ENCODE measurements around the gene HIPK1. TPM values are rescaled to one million over a fixed set of nuclear protein-coding genes. Genes with fewer than 3 reads are reported as not detected.
A peak's percentile ranks its signal among the peaks of the same experiment; 100 is the strongest.

HIPK1 gene
- total and polyA plus RNA-seq, 2 of the 13 experiments (the other 11 are each of a cell fraction or from before 2014, with no cell fraction given), result 20.8 to 33.4 TPM

DNA sequence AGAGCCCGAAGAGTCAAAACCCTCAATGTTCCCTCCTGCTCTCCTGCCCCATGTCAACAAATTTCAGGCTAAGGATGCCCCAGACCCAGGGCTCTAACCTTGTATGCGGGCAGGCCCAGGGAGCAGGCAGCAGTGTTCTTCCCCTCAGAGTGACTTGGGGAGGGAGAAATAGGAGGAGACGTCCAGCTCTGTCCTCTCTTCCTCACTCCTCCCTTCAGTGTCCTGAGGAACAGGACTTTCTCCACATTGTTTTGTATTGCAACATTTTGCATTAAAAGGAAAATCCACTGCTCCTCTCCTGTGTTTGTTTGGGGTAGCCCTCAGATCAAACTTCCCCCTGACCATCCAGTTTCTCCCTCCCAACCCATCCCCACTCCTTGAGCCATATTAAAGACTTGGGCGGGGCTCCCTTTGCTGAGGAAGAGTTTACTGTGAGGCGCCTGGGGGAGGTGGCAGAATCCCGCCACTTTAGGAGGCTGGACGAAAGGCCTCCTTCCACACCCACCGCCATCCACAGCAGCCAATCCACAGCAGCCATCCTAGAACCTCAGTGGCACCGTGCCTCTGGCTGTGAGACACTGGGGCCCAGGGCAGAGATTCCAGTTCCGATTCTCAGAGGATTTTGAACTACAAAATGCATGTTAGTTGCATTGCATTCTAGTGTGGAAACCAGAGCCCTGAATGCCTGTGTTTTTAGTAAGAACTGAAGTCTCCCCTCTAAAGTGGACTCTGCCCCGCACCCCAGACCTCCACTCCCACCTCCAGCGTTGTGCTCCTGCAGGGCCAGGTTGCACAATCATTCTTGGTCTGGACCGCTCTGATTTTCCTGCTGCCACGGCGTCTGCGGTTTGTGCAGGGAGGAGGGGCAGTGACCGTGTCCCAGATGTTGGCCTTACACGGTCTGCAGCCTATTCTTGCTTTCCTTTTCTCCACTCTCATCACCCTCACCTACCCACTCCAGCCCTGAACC is 53.1 kb downstream of the HIPK1 start (continued):
- TF ChIP-seq, protein P1, sequence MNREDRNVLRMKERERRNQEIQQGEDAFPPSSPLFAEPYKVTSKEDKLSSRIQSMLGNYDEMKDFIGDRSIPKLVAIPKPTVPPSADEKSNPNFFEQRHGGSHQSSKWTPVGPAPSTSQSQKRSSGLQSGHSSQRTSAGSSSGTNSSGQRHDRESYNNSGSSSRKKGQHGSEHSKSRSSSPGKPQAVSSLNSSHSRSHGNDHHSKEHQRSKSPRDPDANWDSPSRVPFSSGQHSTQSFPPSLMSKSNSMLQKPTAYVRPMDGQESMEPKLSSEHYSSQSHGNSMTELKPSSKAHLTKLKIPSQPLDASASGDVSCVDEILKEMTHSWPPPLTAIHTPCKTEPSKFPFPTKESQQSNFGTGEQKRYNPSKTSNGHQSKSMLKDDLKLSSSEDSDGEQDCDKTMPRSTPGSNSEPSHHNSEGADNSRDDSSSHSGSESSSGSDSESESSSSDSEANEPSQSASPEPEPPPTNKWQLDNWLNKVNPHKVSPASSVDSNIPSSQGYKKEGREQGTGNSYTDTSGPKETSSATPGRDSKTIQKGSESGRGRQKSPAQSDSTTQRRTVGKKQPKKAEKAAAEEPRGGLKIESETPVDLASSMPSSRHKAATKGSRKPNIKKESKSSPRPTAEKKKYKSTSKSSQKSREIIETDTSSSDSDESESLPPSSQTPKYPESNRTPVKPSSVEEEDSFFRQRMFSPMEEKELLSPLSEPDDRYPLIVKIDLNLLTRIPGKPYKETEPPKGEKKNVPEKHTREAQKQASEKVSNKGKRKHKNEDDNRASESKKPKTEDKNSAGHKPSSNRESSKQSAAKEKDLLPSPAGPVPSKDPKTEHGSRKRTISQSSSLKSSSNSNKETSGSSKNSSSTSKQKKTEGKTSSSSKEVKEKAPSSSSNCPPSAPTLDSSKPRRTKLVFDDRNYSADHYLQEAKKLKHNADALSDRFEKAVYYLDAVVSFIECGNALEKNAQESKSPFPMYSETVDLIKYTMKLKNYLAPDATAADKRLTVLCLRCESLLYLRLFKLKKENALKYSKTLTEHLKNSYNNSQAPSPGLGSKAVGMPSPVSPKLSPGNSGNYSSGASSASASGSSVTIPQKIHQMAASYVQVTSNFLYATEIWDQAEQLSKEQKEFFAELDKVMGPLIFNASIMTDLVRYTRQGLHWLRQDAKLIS (CRISPR knock-in tag; IDR thresholded peaks at IDR 0.05), result no peak
- no peak for TF ChIP-seq ZNF552 (CRISPR knock-in tag; IDR thresholded peaks at IDR 0.05; ENCODE audit: borderline replicate concordance)
- TF ChIP-seq ZBTB46 (CRISPR knock-in tag; IDR thresholded peaks at IDR 0.05; ENCODE audit: borderline replicate concordance), result 0 out of 2 replicates have a peak, but pooled peaks have one; percentile 79
- TF ChIP-seq IRF2 (CRISPR knock-in tag; IDR thresholded peaks at IDR 0.05), result peak; percentile 51; the same call in 1 of the 2 replicates
- 0 out of 2 replicates have a peak, but pooled peaks have one; percentile 7 for TF ChIP-seq ZSCAN29 (CRISPR knock-in tag; conservative IDR thresholded peaks at IDR 0.05)
- TF ChIP-seq AKAP8 (CRISPR knock-in tag; IDR thresholded peaks at IDR 0.05), result no peak
- TF ChIP-seq, protein P2, sequence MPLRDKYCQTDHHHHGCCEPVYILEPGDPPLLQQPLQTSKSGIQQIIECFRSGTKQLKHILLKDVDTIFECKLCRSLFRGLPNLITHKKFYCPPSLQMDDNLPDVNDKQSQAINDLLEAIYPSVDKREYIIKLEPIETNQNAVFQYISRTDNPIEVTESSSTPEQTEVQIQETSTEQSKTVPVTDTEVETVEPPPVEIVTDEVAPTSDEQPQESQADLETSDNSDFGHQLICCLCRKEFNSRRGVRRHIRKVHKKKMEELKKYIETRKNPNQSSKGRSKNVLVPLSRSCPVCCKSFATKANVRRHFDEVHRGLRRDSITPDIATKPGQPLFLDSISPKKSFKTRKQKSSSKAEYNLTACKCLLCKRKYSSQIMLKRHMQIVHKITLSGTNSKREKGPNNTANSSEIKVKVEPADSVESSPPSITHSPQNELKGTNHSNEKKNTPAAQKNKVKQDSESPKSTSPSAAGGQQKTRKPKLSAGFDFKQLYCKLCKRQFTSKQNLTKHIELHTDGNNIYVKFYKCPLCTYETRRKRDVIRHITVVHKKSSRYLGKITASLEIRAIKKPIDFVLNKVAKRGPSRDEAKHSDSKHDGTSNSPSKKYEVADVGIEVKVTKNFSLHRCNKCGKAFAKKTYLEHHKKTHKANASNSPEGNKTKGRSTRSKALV (CRISPR knock-in tag; IDR thresholded peaks at IDR 0.05), result no peak
- no peak for TF ChIP-seq ZFX (CRISPR knock-in tag; IDR thresholded peaks at IDR 0.05; ENCODE audit: low read depth)
- no peak for TF ChIP-seq ZNF234 (CRISPR knock-in tag; conservative IDR thresholded peaks at IDR 0.05)
- TF ChIP-seq, protein P3, sequence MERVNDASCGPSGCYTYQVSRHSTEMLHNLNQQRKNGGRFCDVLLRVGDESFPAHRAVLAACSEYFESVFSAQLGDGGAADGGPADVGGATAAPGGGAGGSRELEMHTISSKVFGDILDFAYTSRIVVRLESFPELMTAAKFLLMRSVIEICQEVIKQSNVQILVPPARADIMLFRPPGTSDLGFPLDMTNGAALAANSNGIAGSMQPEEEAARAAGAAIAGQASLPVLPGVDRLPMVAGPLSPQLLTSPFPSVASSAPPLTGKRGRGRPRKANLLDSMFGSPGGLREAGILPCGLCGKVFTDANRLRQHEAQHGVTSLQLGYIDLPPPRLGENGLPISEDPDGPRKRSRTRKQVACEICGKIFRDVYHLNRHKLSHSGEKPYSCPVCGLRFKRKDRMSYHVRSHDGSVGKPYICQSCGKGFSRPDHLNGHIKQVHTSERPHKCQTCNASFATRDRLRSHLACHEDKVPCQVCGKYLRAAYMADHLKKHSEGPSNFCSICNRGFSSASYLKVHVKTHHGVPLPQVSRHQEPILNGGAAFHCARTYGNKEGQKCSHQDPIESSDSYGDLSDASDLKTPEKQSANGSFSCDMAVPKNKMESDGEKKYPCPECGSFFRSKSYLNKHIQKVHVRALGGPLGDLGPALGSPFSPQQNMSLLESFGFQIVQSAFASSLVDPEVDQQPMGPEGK (CRISPR knock-in tag; IDR thresholded peaks at IDR 0.05), result peak; percentile 44; the same call in 1 of the 2 replicates
- TF ChIP-seq NFIC (IDR thresholded peaks at IDR 0.05; ENCODE audit: low read length), result no peak
- TF ChIP-seq, protein P4, sequence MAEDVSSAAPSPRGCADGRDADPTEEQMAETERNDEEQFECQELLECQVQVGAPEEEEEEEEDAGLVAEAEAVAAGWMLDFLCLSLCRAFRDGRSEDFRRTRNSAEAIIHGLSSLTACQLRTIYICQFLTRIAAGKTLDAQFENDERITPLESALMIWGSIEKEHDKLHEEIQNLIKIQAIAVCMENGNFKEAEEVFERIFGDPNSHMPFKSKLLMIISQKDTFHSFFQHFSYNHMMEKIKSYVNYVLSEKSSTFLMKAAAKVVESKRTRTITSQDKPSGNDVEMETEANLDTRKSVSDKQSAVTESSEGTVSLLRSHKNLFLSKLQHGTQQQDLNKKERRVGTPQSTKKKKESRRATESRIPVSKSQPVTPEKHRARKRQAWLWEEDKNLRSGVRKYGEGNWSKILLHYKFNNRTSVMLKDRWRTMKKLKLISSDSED (CRISPR knock-in tag; IDR thresholded peaks at IDR 0.05), result no peak
- TF ChIP-seq FOXM1 (CRISPR knock-in tag; IDR thresholded peaks at IDR 0.05), result no peak
- no peak for TF ChIP-seq ISX (CRISPR knock-in tag; conservative IDR thresholded peaks at IDR 0.05)
- TF ChIP-seq GABPB1 (CRISPR knock-in tag; IDR thresholded peaks at IDR 0.05), result no peak
- TF ChIP-seq JARID2 (CRISPR knock-in tag; IDR thresholded peaks at IDR 0.05; ENCODE audit: insufficient replicate concordance), result no peak
- TF ChIP-seq FOXP1 (IDR thresholded peaks at IDR 0.05), result no peak
- no peak for TF ChIP-seq FOXP1 (CRISPR knock-in tag; IDR thresholded peaks at IDR 0.05)
